Keratinocyte (primary cell): Measurements from ENCODE around the gene NXNL1. TPM values are rescaled to one million over a fixed set of nuclear protein-coding genes. Genes with fewer than 3 reads are reported as not detected.

Experiments used
- DNase-seq: peaks from one replicate; pipeline ENCODE4 v3.0.0-alpha.2; 2011; ENCODE audit warnings: low read depth, missing footprints, low spot score
- FAIRE-seq: peaks from 2 replicates; lab custom pipeline; 2011; peaks lifted over from hg19 to GRCh38; lab: Jason Lieb, UNC
- H2AFZ ChIP-seq: 2 replicates; pipeline ENCODE4 v1.6.0; 2012; ENCODE audit warnings: low read length, control low read depth, inconsistent platforms; ENCODE audit not compliant: control insufficient read depth
- H3K27ac ChIP-seq: 2 replicates; pipeline ENCODE4 v1.5.1; 2011; ENCODE audit warnings: low read length; ENCODE audit not compliant: control insufficient read depth, insufficient read depth
- H3K27me3 ChIP-seq: 3 replicates; pipeline ENCODE4 v1.6.0; 2011; ENCODE audit warnings: low read length; ENCODE audit not compliant: control insufficient read depth, insufficient read depth; ENCODE audit errors: extremely low read depth
- H3K36me3 ChIP-seq, 2 experiments: 2 replicates in 1 of 2; 3 replicates in 1 of 2; pipeline ENCODE4 v1.5.1; 2011; ENCODE audit warnings: low read length in 2 of 2, mild to moderate bottlenecking in 1 of 2; ENCODE audit not compliant: control insufficient read depth in 2 of 2, insufficient read depth in 2 of 2; ENCODE audit errors: extremely low read depth in 1 of 2
- H3K4me1 ChIP-seq: 3 replicates; pipeline ENCODE4 v1.5.1; 2011; ENCODE audit warnings: low read length; ENCODE audit not compliant: control insufficient read depth, insufficient read depth; ENCODE audit errors: extremely low read depth
- H3K4me2 ChIP-seq: 3 replicates; pipeline ENCODE4 v1.6.0; 2011; ENCODE audit warnings: low read depth, low read length; ENCODE audit not compliant: control insufficient read depth, insufficient read depth; ENCODE audit errors: extremely low read depth
- H3K4me3 ChIP-seq, 3 experiments: fragments of 200-600 bp in 1 of 3; sonication (generic) in 1 of 3; 2 replicates in 2 of 3; 3 replicates in 1 of 3; pipeline ENCODE4 v1.5.1; 2011 to 2016; ENCODE audit warnings: low read length in 3 of 3, mild to moderate bottlenecking in 3 of 3, control low read depth in 2 of 3, inconsistent platforms in 1 of 3, low read depth in 1 of 3, mixed read lengths in 1 of 3, mixed run types in 1 of 3, moderate library complexity in 1 of 3; ENCODE audit not compliant: control insufficient read depth in 2 of 3, insufficient read depth in 2 of 3; ENCODE audit errors: extremely low read depth in 1 of 3
- H3K79me2 ChIP-seq: 2 replicates; pipeline ENCODE4 v1.6.0; 2012; ENCODE audit warnings: low read length; ENCODE audit not compliant: control insufficient read depth, insufficient read depth
- H3K9ac ChIP-seq: 3 replicates; pipeline ENCODE4 v1.6.0; 2011; ENCODE audit warnings: low read length; ENCODE audit not compliant: control insufficient read depth, insufficient read depth; ENCODE audit errors: extremely low read depth
- H3K9me1 ChIP-seq: 3 replicates; pipeline ENCODE4 v1.6.0; 2011; ENCODE audit warnings: low read length; ENCODE audit not compliant: control insufficient read depth, insufficient read depth; ENCODE audit errors: extremely low read depth
- H3K9me3 ChIP-seq: 2 replicates; pipeline ENCODE4 v1.5.1; 2012; ENCODE audit warnings: low read depth, low read length; ENCODE audit not compliant: control insufficient read depth
- H4K20me1 ChIP-seq: 3 replicates; pipeline ENCODE4 v1.6.0; 2011; ENCODE audit warnings: low read length; ENCODE audit not compliant: control insufficient read depth, insufficient read depth; ENCODE audit errors: extremely low read depth
- EZH2 ChIP-seq: IDR thresholded peaks from one replicate; pipeline ENCODE4 v1.6.1; 2012; ENCODE audit warnings: inconsistent platforms, mild to moderate bottlenecking, low read length, moderate library complexity
- dilution Hi-C: fragments of 300-500 bp; cut with MboI; formaldehyde crosslinking; loops from one replicate; pipeline ENCODE4 v1.7.0; 2020; ENCODE audit warnings: low sequenced_read_pairs; ENCODE audit not compliant: extremely low pct_ligation_motif_present
- polyA plus RNA-seq, 5 experiments: library from polyadenylated mRNA; depleted of rRNA in 3 of 5; stranded (reverse) in 3 of 5; stranded (forward) in 1 of 5; unstranded in 1 of 5; fragments of >200 nt; gene quantifications; 1 replicate in 1 of 5; 2 replicates in 3 of 5; 3 replicates in 1 of 5; pipeline versions ENCODE4 v1.2.1 to v1.2.3, GENCODE V29; 2011 to 2012; ENCODE audit warnings: missing spikeins in 2 of 5, low read depth in 1 of 5, low replicate concordance in 1 of 5
- TF ChIP-seq, protein P1 (sequence below), 3 experiments: IDR thresholded peaks in 1 of 3; conservative IDR thresholded peaks in 1 of 3; optimal IDR thresholded peaks in 1 of 3; 2 replicates in 2 of 3; 3 replicates in 1 of 3; pipeline versions ENCODE3 to v1.5.1; 2011; ENCODE audit warnings: low read length in 3 of 3, mild to moderate bottlenecking in 3 of 3, moderate library complexity in 2 of 3, control low read depth in 1 of 3, inconsistent platforms in 1 of 3; ENCODE audit not compliant: insufficient read depth in 2 of 3; ENCODE audit errors: extremely low read depth in 1 of 3

The NXNL1 gene
- polyA plus RNA-seq, 1 donor (not counting 4 experiments of a cell fraction or from before 2014, with no cell fraction given), result not detected

DNA sequence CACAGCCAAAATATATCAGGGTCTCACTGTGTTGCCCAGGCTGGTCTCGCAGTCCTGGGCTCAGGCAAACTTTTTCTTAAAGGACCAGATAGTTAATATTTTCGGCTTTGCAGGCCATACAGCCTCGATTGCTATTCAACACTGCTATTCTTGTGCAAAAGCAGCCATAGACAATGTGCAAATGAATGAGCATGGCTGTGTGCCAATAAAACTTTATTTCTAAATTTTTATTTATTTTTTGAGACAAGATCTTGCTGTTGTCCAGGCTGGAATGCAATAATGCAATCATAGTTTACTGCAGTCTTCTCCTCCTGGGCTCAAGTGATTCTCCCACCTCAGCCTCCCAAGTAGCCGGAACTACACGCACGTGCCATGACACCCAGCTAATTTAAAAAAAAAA lies 42.5 kb upstream of the NXNL1 start:
- Histone ChIP-seq H3K9me3 (no peaks in the 10 kb centered on the region), H3K9me1 (no peaks in the 10 kb centered on the region), H3K36me3 (peaks cover 0 to 16% of the 10 kb centered on the region in 2 experiments), H2AFZ (no peak overlapping the region), H3K9ac (no peak overlapping the region), H3K4me1 (no peaks in the 10 kb centered on the region), H3K27me3 (no peaks in the 10 kb centered on the region), H4K20me1 (no peaks in the 10 kb centered on the region), H3K4me3 (no peak overlapping the region), H3K4me2 (no peak overlapping the region), H3K79me2 (peaks cover 9% of the 10 kb centered on the region), H3K27ac (no peak overlapping the region)
- TF ChIP-seq, protein P1, sequence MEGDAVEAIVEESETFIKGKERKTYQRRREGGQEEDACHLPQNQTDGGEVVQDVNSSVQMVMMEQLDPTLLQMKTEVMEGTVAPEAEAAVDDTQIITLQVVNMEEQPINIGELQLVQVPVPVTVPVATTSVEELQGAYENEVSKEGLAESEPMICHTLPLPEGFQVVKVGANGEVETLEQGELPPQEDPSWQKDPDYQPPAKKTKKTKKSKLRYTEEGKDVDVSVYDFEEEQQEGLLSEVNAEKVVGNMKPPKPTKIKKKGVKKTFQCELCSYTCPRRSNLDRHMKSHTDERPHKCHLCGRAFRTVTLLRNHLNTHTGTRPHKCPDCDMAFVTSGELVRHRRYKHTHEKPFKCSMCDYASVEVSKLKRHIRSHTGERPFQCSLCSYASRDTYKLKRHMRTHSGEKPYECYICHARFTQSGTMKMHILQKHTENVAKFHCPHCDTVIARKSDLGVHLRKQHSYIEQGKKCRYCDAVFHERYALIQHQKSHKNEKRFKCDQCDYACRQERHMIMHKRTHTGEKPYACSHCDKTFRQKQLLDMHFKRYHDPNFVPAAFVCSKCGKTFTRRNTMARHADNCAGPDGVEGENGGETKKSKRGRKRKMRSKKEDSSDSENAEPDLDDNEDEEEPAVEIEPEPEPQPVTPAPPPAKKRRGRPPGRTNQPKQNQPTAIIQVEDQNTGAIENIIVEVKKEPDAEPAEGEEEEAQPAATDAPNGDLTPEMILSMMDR (optimal IDR thresholded peaks at IDR 0.05 in 1 of 3, IDR thresholded peaks at IDR 0.05 in 1 of 3, conservative IDR thresholded peaks at IDR 0.05 in 1 of 3; ENCODE audit: extremely low read depth in 1 of 3, insufficient read depth in 2 of 3, low read length in 3 of 3), result no peak
- no peak for TF ChIP-seq EZH2
- dilution Hi-C loops, result no loop called here
- FAIRE-seq, result no peak
- DNase-seq, result no peak

DNA sequence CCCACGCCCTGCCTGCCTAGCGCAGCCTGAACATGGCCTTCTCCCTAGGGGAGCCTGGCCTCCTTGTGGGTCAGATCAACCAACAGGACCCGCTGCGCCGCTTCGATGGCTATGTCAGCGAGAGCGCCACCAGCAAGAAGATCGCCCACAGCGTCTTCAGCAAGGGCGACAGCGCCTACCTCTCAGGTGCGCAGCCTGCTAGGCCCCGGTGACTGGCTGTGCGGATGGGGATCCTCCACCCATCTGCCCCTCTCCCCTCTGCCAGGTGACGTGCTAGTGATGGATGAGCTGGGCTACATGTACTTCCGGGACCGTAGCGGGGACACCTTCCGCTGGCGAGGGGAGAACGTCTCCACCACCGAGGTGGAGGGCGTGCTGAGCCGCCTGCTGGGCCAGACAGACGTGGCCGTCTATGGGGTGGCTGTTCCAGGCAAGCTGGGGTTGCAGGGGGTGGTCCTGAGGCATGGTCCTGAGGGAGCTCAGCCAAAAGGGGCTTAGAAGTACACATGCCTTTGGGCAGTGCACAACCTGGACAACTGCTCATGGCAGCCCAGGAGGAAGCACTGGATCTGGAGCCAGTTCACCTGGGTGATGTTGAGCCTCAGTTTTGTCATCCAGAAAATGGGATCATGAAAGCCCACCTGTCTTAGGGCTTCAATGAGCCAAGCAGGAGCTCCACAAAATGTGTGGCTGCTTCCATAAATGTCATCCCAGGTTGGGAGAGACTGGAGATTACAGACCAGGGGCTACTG lies 39.9 kb upstream of the NXNL1 start:
- Histone ChIP-seq H3K36me3 (peaks cover 0 to 15% of the 10 kb centered on the region in 2 experiments), H3K27me3 (no peaks in the 10 kb centered on the region), H3K4me1 (no peaks in the 10 kb centered on the region), H4K20me1 (peaks cover 6% of the 10 kb centered on the region), H3K4me3 (no peak overlapping the region), H3K9me3 (no peaks in the 10 kb centered on the region), H3K27ac (no peak overlapping the region), H3K9ac (no peak overlapping the region), H2AFZ (no peak overlapping the region), H3K79me2 (peaks cover 2% of the 10 kb centered on the region), H3K9me1 (no peaks in the 10 kb centered on the region), H3K4me2 (no peak overlapping the region)
- TF ChIP-seq, protein P1 (optimal IDR thresholded peaks at IDR 0.05 in 1 of 3, IDR thresholded peaks at IDR 0.05 in 1 of 3, conservative IDR thresholded peaks at IDR 0.05 in 1 of 3; ENCODE audit: extremely low read depth in 1 of 3, insufficient read depth in 2 of 3, low read length in 3 of 3), result no peak
- no peak for TF ChIP-seq EZH2
- dilution Hi-C loops, result no loop called here
- DNase-seq (no peak), FAIRE-seq (no peak)
